GM06990 (cell line): Measurements from ENCODE around the gene SORCS3.

ENCODE experiments used
- DNase-seq: peaks from one replicate; pipeline ENCODE4 v3.0.0-alpha.2; 2011; ENCODE audit not compliant: insufficient read length; ENCODE audit errors: extremely low read depth
- H3K27me3 ChIP-seq: replicated peaks from 2 replicates; pipeline ENCODE4 v1.6.0; 2011; ENCODE audit warnings: low read length; ENCODE audit not compliant: control insufficient read depth, insufficient read depth
- H3K36me3 ChIP-seq: 2 replicates; pipeline ENCODE4 v1.5.1; 2011; ENCODE audit warnings: low read length; ENCODE audit not compliant: control insufficient read depth, insufficient read depth
- H3K4me3 ChIP-seq: replicated peaks from 2 replicates; pipeline ENCODE4 v1.5.1; 2011; ENCODE audit warnings: low read depth, mild to moderate bottlenecking, control low read depth, low read length
- TF ChIP-seq, protein P1 (sequence below): IDR thresholded peaks from 2 replicates; pipeline ENCODE4 v1.5.1; 2011; ENCODE audit warnings: low read length, control low read depth, mild to moderate bottlenecking, inconsistent platforms; ENCODE audit not compliant: insufficient read depth, poor library complexity, severe bottlenecking

SORCS3 gene

GRCh38 chr10:105023211-105024111, 382.4 kb downstream of the SORCS3 start:
- no peak for DNase-seq
- no peak overlapping the region for H3K4me3 ChIP-seq
- TF ChIP-seq, protein P1, sequence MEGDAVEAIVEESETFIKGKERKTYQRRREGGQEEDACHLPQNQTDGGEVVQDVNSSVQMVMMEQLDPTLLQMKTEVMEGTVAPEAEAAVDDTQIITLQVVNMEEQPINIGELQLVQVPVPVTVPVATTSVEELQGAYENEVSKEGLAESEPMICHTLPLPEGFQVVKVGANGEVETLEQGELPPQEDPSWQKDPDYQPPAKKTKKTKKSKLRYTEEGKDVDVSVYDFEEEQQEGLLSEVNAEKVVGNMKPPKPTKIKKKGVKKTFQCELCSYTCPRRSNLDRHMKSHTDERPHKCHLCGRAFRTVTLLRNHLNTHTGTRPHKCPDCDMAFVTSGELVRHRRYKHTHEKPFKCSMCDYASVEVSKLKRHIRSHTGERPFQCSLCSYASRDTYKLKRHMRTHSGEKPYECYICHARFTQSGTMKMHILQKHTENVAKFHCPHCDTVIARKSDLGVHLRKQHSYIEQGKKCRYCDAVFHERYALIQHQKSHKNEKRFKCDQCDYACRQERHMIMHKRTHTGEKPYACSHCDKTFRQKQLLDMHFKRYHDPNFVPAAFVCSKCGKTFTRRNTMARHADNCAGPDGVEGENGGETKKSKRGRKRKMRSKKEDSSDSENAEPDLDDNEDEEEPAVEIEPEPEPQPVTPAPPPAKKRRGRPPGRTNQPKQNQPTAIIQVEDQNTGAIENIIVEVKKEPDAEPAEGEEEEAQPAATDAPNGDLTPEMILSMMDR: no peak
- H3K27me3 ChIP-seq: no peaks in the 10 kb centered on the region
- H3K36me3 ChIP-seq: no peaks in the 10 kb centered on the region

- Histone ChIP-seq H3K4me3 (no peak overlapping the region), H3K27me3 (no peaks in the 10 kb centered on the region), H3K36me3 (no peaks in the 10 kb centered on the region)
- no peak for DNase-seq
- TF ChIP-seq, protein P1: no peak
These were observed 383.1 kb downstream of the SORCS3 start for GRCh38 chr10:105024184-105024583.

- TF ChIP-seq, protein P1: no peak
- DNase-seq: no peak
- Histone ChIP-seq H3K27me3 (no peaks in the 10 kb centered on the region), H3K36me3 (no peaks in the 10 kb centered on the region), H3K4me3 (no peak overlapping the region)
These were observed 384.0 kb downstream of the SORCS3 start for GRCh38 chr10:105025092-105025491.

DNA sequence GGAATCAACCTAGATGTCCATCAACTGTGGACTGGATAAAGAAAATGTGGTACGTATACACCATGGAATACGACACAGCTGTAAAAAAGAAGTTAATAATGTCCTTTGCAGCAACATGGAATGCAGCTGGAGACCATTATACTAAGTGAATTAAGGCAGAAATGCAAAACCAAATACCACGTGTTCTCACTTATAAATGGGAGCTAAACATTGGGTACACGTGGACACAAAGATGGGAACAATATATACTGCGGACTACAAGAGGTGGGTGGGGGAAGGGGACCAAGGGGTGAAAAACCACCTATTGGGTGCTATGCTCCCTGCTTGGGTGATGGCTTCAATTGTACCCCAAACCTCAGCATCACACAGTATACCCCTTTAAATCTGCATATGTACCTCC, 385.5 kb downstream of the SORCS3 start:
- Histone ChIP-seq H3K36me3 (no peaks in the 10 kb centered on the region), H3K27me3 (no peaks in the 10 kb centered on the region), H3K4me3 (no peak overlapping the region)
- TF ChIP-seq, protein P1: no peak
- DNase-seq: no peak

- no peak overlapping the region for H3K4me3 ChIP-seq
- TF ChIP-seq, protein P1: no peak
- DNase-seq: no peak
- no peaks in the 10 kb centered on the region for H3K36me3 ChIP-seq
- H3K27me3 ChIP-seq: no peaks in the 10 kb centered on the region
These were observed 388.2 kb downstream of the SORCS3 start for GRCh38 chr10:105029286-105029685.

DNA sequence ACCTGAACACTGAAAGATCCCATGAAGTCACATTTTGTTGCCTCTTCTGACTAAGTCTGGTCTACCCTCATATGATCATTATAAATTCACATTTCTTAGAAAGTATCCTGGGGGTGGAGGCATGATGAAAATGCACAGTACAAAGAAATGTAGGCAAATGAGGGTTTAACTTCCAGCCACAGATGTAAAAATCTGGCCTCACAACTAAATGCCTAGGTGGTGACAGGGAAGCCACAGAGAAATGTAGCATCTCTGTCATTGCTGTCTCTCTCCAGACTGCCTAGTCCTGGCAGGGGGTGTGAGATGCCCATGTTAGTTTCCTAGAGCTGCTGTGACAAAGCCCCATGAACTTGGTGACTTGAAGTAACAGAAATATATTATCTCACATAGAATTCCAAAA, 395.9 kb downstream of the SORCS3 start:
- no peaks in the 10 kb centered on the region for H3K27me3 ChIP-seq
- DNase-seq: no peak
- TF ChIP-seq, protein P1: no peak
- no peak overlapping the region for H3K4me3 ChIP-seq
- no peaks in the 10 kb centered on the region for H3K36me3 ChIP-seq
